HG03095 (cell line): Measurements from ENCODE around the gene GFRA1.

ENCODE experiments used
- ATAC-seq: cut with Tn5 transposase; IDR thresholded peaks from one replicate; pipeline ENCODE4 v1.9.1; 2021; ENCODE audit warnings: moderate library complexity; ENCODE audit not compliant: unreplicated experiment

The GFRA1 gene

GRCh38 chr10:116272440-116273283 is at the start of gene GFRA1:
Gene GFRA1, minus strand, starts transcription at chr10:116273206. Its CDS starts 1,177 bp downstream, at chr10:116272029.
- ATAC-seq = no peak

GRCh38 chr10:116316503-116316902 is 43.5 kb upstream of the GFRA1 start:
- no peak for ATAC-seq

GRCh38 chr10:116312548-116312947 is 39.5 kb upstream of the GFRA1 start:
- no peak for ATAC-seq

- ATAC-seq = no peak
Observed at GRCh38 chr10:116311706-116312490, 38.9 kb upstream of the GFRA1 start.

GRCh38 chr10:116311016-116311415 is 38.0 kb upstream of the GFRA1 start:
- ATAC-seq = no peak

- no peak for ATAC-seq
Observed at GRCh38 chr10:116307455-116307854, 34.4 kb upstream of the GFRA1 start.

- no peak for ATAC-seq
Observed at GRCh38 chr10:116306847-116307246, 33.8 kb upstream of the GFRA1 start.

- ATAC-seq = no peak
Observed at GRCh38 chr10:116304923-116305322, 31.9 kb upstream of the GFRA1 start.

GRCh38 chr10:116300542-116300941 is 27.5 kb upstream of the GFRA1 start:
- ATAC-seq = no peak

- ATAC-seq = no peak
Observed at GRCh38 chr10:116298586-116298985, 25.6 kb upstream of the GFRA1 start.

- no peak for ATAC-seq
Observed at GRCh38 chr10:116296291-116296721, 23.3 kb upstream of the GFRA1 start.

GRCh38 chr10:116292493-116292892 is 19.5 kb upstream of the GFRA1 start:
- ATAC-seq = no peak

- no peak for ATAC-seq
Observed at GRCh38 chr10:116289652-116290051, 16.6 kb upstream of the GFRA1 start.

GRCh38 chr10:116287906-116288501 is 15.0 kb upstream of the GFRA1 start:
- ATAC-seq = no peak

- no peak for ATAC-seq
Observed at GRCh38 chr10:116286626-116287200, 13.7 kb upstream of the GFRA1 start.

- ATAC-seq = no peak
Observed at GRCh38 chr10:116281775-116282174, 8.8 kb upstream of the GFRA1 start.

- ATAC-seq = no peak
Observed at GRCh38 chr10:116278846-116279245, 5.8 kb upstream of the GFRA1 start.

GRCh38 chr10:116276981-116277380 is 4.0 kb upstream of the GFRA1 start:
- no peak for ATAC-seq

- ATAC-seq = no peak
Observed at GRCh38 chr10:116274064-116274904, 1.3 kb upstream of the GFRA1 start.
